ENCODE measurements around the gene ZNF407.

The ZNF407 gene

GRCh38 chr18:74944676-74945075, 347.0 kb downstream of the ZNF407 start:
- TF ChIP-seq CTCF (conservative IDR thresholded peaks at IDR 0.05) = no peak
- H3K27ac ChIP-seq = no peak overlapping the region

DNA sequence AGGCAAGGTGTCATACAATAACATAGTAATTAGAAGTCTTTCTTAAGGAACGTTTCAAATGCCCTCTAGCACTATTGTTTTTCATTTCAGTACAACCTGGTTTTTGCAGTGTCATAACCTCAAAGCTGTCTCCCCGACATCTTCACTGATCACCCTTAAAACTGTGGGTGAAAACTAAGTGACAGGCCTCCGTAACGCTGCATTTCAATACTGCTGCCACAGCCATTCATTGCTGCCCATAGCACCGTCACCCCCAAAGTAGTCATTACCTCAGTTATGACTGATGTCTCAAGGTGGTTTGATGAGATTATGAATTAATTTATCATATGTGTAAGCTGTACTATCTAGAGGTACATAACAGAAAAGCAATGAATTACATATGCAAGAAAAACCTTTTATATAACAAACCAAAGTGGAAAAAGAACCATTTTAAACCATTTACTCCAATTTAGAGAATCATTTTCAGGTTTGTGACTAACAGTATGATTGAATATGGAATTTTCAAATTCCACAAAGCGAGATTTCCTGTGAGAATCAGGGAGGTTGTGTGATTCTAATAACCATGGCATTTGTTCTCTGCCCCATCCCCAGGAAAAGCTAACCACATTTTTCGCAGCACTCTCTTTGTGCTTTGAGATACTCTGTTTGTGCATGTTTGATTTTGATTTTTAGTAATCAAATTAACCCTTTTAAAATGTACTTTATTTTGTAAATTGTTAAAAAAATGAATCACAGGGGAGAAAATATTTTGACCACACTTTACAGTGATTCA, 348.3 kb downstream of the ZNF407 start:
- no peak for TF ChIP-seq CTCF (conservative IDR thresholded peaks at IDR 0.05)
- no peak overlapping the region for H3K27ac ChIP-seq

GRCh38 chr18:74946646-74947375, 349.1 kb downstream of the ZNF407 start:
- TF ChIP-seq CTCF (conservative IDR thresholded peaks at IDR 0.05) = no peak
- H3K27ac ChIP-seq = no peak overlapping the region

GRCh38 chr18:74947417-74947816, 349.7 kb downstream of the ZNF407 start:
- H3K27ac ChIP-seq = no peak overlapping the region
- no peak for TF ChIP-seq CTCF (conservative IDR thresholded peaks at IDR 0.05)

- no peak for TF ChIP-seq CTCF (conservative IDR thresholded peaks at IDR 0.05)
- H3K27ac ChIP-seq = no peak overlapping the region
These were observed 350.2 kb downstream of the ZNF407 start for GRCh38 chr18:74947875-74948274.

- no peak overlapping the region for H3K27ac ChIP-seq
- TF ChIP-seq CTCF (conservative IDR thresholded peaks at IDR 0.05) = no peak
These were observed 351.9 kb downstream of the ZNF407 start for GRCh38 chr18:74949611-74950010.

GRCh38 chr18:74950479-74950878, 352.8 kb downstream of the ZNF407 start:
- TF ChIP-seq CTCF (conservative IDR thresholded peaks at IDR 0.05) = no peak
- no peak overlapping the region for H3K27ac ChIP-seq
